Measurements from ENCODE around the gene FBN3.

DNA sequence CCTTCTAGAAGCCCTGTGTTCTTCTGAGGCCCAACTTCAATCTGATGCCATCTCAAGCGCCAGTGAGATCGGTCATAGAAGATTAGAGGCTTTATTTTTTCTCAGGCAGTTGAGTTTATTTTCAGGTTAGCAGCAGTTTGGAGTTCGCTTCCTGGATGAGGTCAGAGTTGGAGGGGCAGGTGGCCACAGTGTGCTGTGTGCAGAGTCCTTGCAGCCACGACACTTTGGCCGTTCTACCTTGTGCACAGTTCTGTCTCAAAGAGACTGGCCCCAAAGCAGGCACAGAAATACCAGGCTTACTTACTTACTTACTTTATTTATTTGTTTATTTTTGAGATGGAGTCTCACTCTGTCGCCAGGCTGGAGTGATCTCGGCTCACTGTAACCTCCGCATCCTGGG lies 128.0 kb downstream of the FBN3 start:
- TF ChIP-seq ZNF138 (tag by site-specific recombination; IDR thresholded peaks at IDR 0.05; ENCODE audit: borderline replicate concordance) (no peak), ZNF792 (tag by site-specific recombination; IDR thresholded peaks at IDR 0.05) (no peak)

All from HEK293 (cell line).